GM18873 (cell line): ENCODE results near the gene ACAP2.
"Not testable (repeated sequence)": the region's sequence is repeated elsewhere in the genome, so short reads cannot be mapped to it uniquely, and the experiment has no call there.

Experiments
- ATAC-seq: cut with Tn5 transposase; IDR thresholded peaks from one replicate; pipeline ENCODE4 v1.9.1; 2021; ENCODE audit warnings: mild to moderate bottlenecking, moderate library complexity, moderate number of reproducible peaks; ENCODE audit not compliant: unreplicated experiment, low FRiP score

ACAP2 gene

GRCh38 chr3:195442573-195443390, at the start of gene ACAP2:
TSS of gene ACAP2 (minus strand) at chr3:195443020. CDS start at chr3:195442847, 173 bp downstream.
- ATAC-seq = peak; percentile 91

- ATAC-seq = no peak
Observed at GRCh38 chr3:195475614-195476013, 32.8 kb upstream of the ACAP2 start.

GRCh38 chr3:195475116-195475515, 32.3 kb upstream of the ACAP2 start:
- not testable (repeated sequence) for ATAC-seq

GRCh38 chr3:195468841-195469240, 26.0 kb upstream of the ACAP2 start:
- no peak for ATAC-seq

- ATAC-seq = no peak
Observed at GRCh38 chr3:195468391-195468776, 25.6 kb upstream of the ACAP2 start.

- ATAC-seq = no peak
Observed at GRCh38 chr3:195467641-195468390, 25.0 kb upstream of the ACAP2 start.

- no peak for ATAC-seq
Observed at GRCh38 chr3:195466251-195466650, 23.4 kb upstream of the ACAP2 start.

GRCh38 chr3:195462922-195463321, 20.1 kb upstream of the ACAP2 start:
- not testable (repeated sequence) for ATAC-seq

GRCh38 chr3:195462308-195462610, 19.4 kb upstream of the ACAP2 start:
- no peak for ATAC-seq

GRCh38 chr3:195461594-195462307, 18.9 kb upstream of the ACAP2 start:
- no peak for ATAC-seq

- ATAC-seq = no peak
Observed at GRCh38 chr3:195460091-195460713, 17.4 kb upstream of the ACAP2 start.

GRCh38 chr3:195458316-195458717, 15.5 kb upstream of the ACAP2 start:
- ATAC-seq = no peak

GRCh38 chr3:195455789-195456188, 13.0 kb upstream of the ACAP2 start:
- no peak for ATAC-seq

- no peak for ATAC-seq
Observed at GRCh38 chr3:195453236-195453635, 10.4 kb upstream of the ACAP2 start.

- ATAC-seq = no peak
Observed at GRCh38 chr3:195451373-195452015, 8.7 kb upstream of the ACAP2 start.

- ATAC-seq = no peak
Observed at GRCh38 chr3:195450731-195451229, 8.0 kb upstream of the ACAP2 start.

- no peak for ATAC-seq
Observed at GRCh38 chr3:195448205-195448875, 5.5 kb upstream of the ACAP2 start.

- ATAC-seq = no peak
Observed at GRCh38 chr3:195447201-195447600, 4.4 kb upstream of the ACAP2 start.

GRCh38 chr3:195446359-195446758, 3.5 kb upstream of the ACAP2 start:
- ATAC-seq = no peak

GRCh38 chr3:195445885-195446284, 3.1 kb upstream of the ACAP2 start:
- ATAC-seq = no peak
